ENCODE measurements around the gene RENBP.

The RENBP gene

DNA sequence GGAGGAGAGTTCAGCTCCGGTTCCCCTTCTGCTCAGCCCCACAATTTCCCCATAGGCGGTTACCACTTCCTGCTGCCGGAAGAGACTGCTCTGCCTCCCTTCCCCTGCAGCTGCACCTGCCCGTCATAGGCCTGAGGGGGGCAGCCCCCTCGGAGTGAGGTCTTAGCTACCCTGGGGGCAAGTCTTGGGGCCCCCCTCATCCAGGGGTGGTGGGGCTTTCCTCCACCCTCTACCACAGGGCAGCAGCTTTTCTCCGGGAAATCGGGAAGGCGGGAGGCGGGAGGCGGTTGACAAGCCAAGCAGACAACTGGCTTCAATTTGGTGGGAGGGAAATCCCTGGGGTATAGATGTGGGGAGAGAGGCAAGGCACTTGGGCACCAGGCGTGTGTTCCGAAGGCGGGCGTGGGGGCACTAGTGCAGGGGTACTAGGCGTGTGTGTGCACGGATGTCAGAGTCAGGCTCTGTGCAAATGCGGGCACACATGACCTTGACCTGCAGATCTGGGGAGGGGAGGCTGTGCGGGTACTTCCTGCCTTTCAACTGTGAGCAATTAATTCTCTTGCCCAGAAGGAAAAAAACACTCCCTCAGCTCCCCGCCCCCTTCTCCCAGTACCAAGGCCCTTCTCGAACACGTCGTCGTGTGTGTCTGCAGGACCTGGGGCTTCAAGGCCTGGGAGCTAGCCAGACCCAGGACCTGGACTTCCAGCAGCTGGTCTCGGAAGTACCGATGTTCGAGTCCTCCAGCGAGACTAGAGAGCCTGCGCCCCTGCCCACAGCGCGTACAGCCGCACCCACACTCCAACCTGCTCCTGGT is 17.4 kb downstream of the RENBP start (continued):
- TF ChIP-seq, protein P1, sequence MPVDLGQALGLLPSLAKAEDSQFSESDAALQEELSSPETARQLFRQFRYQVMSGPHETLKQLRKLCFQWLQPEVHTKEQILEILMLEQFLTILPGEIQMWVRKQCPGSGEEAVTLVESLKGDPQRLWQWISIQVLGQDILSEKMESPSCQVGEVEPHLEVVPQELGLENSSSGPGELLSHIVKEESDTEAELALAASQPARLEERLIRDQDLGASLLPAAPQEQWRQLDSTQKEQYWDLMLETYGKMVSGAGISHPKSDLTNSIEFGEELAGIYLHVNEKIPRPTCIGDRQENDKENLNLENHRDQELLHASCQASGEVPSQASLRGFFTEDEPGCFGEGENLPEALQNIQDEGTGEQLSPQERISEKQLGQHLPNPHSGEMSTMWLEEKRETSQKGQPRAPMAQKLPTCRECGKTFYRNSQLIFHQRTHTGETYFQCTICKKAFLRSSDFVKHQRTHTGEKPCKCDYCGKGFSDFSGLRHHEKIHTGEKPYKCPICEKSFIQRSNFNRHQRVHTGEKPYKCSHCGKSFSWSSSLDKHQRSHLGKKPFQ (tag by site-specific recombination; IDR thresholded peaks at IDR 0.05): no peak
- TF ChIP-seq SCRT1 (tag by site-specific recombination; IDR thresholded peaks at IDR 0.05; ENCODE audit: borderline replicate concordance) (no peak), ZBTB8A (tag by site-specific recombination; IDR thresholded peaks at IDR 0.05) (no peak), GLI4 (tag by site-specific recombination; IDR thresholded peaks at IDR 0.05) (no peak), ZNF211 (tag by site-specific recombination; IDR thresholded peaks at IDR 0.05; ENCODE audit: low read depth) (no peak), ZNF529 (tag by site-specific recombination; IDR thresholded peaks at IDR 0.05; ENCODE audit: insufficient replicate concordance) (no peak), GLIS1 (tag by site-specific recombination; IDR thresholded peaks at IDR 0.05) (peak; percentile 91), ZNF785 (tag by site-specific recombination; IDR thresholded peaks at IDR 0.05) (no peak)
- TF ChIP-seq, protein P2, sequence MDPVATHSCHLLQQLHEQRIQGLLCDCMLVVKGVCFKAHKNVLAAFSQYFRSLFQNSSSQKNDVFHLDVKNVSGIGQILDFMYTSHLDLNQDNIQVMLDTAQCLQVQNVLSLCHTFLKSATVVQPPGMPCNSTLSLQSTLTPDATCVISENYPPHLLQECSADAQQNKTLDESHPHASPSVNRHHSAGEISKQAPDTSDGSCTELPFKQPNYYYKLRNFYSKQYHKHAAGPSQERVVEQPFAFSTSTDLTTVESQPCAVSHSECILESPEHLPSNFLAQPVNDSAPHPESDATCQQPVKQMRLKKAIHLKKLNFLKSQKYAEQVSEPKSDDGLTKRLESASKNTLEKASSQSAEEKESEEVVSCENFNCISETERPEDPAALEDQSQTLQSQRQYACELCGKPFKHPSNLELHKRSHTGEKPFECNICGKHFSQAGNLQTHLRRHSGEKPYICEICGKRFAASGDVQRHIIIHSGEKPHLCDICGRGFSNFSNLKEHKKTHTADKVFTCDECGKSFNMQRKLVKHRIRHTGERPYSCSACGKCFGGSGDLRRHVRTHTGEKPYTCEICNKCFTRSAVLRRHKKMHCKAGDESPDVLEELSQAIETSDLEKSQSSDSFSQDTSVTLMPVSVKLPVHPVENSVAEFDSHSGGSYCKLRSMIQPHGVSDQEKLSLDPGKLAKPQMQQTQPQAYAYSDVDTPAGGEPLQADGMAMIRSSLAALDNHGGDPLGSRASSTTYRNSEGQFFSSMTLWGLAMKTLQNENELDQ (tag by site-specific recombination; IDR thresholded peaks at IDR 0.05; ENCODE audit: low read depth): no peak

DNA sequence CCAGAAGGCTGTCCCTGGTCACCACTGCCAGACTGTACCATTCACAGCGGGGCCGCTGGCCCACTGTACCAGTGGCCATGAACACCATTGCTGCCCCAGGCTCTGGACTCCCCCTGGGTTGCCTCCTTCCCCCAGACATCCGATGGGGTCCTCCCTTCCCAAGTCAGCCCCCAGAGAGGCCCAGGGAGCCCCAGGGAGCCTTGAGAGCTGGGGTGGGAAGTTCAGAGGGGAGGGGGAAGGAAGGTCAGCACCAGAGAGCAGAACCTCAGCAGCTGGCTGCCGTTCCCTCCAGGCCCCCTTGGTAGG is 17.9 kb downstream of the RENBP start:
- Histone ChIP-seq H3K27ac (ENCODE audit: extremely low read depth, low read depth, low read length) (no peak overlapping the region), H3K9me3 (ENCODE audit: control insufficient read depth, insufficient read depth, low read depth, low read length) (no peaks in the 10 kb centered on the region), H3K4me1 (ENCODE audit: control insufficient read depth, insufficient read depth, low read length) (peaks cover 10% of the 10 kb centered on the region), H3K4me3 (ENCODE audit: low read depth, low read length) (no peak overlapping the region), H3K36me3 (ENCODE audit: control insufficient read depth in 2 of 2, insufficient read depth in 1 of 2, low read length in 2 of 2) (peaks cover 3 to 26% of the 10 kb centered on the region in 2 experiments)
- POLR2A ChIA-PET: interaction anchor here (0.6 to 4.2 kb wide), 5 partner anchors 13 to 124 kb away, joined by 5 to 67 read pairs (median 29); partner anchors contain the start of genes HCFC1, RENBP and TMEM187
- CTCF ChIA-PET: interaction anchor here (0.9 to 14.7 kb wide), 3 partner anchors 15 to 259 kb away, joined by 3 to 267 read pairs (median 4); partner anchors contain the start of gene RENBP
- TF ChIP-seq, protein P3, sequence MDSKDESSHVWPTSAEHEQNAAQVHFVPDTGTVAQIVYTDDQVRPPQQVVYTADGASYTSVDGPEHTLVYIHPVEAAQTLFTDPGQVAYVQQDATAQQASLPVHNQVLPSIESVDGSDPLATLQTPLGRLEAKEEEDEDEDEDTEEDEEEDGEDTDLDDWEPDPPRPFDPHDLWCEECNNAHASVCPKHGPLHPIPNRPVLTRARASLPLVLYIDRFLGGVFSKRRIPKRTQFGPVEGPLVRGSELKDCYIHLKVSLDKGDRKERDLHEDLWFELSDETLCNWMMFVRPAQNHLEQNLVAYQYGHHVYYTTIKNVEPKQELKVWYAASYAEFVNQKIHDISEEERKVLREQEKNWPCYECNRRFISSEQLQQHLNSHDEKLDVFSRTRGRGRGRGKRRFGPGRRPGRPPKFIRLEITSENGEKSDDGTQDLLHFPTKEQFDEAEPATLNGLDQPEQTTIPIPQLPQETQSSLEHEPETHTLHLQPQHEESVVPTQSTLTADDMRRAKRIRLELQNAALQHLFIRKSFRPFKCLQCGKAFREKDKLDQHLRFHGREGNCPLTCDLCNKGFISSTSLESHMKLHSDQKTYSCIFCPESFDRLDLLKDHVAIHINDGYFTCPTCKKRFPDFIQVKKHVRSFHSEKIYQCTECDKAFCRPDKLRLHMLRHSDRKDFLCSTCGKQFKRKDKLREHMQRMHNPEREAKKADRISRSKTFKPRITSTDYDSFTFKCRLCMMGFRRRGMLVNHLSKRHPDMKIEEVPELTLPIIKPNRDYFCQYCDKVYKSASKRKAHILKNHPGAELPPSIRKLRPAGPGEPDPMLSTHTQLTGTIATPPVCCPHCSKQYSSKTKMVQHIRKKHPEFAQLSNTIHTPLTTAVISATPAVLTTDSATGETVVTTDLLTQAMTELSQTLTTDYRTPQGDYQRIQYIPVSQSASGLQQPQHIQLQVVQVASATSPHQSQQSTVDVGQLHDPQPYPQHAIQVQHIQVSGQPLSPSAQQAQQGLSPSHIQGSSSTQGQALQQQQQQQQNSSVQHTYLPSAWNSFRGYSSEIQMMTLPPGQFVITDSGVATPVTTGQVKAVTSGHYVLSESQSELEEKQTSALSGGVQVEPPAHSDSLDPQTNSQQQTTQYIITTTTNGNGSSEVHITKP (tag by site-specific recombination; IDR thresholded peaks at IDR 0.05): peak; percentile 54
- TF ChIP-seq BCL11A (tag by site-specific recombination; IDR thresholded peaks at IDR 0.05; ENCODE audit: low read depth): no peak

DNA sequence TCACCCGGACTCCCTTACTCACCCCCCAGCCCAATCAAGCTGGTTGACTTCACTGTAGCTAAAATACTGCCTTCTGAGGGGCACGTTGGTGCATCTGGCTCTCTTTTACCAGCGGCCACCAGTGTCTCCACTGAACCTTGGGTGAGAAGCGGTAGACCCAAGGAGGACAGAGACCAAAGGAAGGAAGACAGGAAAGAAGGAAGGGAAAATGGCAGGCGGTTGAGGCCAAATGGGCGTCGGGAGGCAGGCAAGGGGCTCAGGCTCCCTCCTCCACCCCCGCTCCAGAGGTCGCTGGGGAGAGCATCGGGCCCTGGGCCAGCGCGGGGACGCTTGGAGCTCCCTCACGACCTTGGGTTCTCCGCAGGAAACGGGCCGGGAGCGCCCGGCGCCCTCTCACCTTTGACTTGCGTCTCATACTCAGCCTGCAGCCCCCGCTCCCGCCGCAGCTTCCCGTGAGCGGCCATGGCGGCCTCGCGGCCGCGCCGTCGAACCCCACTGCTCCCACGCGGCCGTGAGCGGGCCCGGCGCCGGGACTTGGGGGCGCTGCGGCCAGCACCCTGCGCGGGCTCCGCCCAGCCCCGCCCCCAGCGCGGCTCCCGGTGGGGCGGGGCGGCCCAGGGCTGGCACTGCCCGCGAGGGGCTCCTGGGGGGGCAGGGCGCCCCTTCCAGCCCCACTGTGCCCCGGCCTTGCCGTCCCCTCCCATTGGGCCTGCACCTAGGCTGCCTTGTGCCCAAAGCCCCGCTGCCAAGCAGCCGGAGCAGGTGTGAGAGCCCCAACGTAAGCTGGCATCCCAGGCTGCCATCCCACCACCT is 18.5 kb downstream of the RENBP start, which contains the start of gene ARHGAP4:
Gene ARHGAP4 (minus strand): TSS at position 526 of the 813 bp plus-strand sequence. CDS start 62 bp downstream, at position 464.
- H3K4me3 ChIP-seq (ENCODE audit: low read depth, low read length): no peak within 1 kb of the TSS
- H3K36me3 ChIP-seq (ENCODE audit: control insufficient read depth in 2 of 2, insufficient read depth in 1 of 2, low read length in 2 of 2): peaks cover 0 to 20% of the 10 kb centered on the region in 2 experiments; a peak in 2 of 3 replicates
- no peak within 1 kb of the TSS; the same call in 1 of the 2 replicates for H3K27ac ChIP-seq (ENCODE audit: extremely low read depth, low read depth, low read length)
- CTCF ChIA-PET: interaction anchor here (1.1 to 14.7 kb wide), 6 partner anchors 8 to 258 kb away, joined by 3 to 267 read pairs (median 46); partner anchors contain the start of gene RENBP
- no peaks in the 10 kb centered on the region for H3K9me3 ChIP-seq (ENCODE audit: control insufficient read depth, insufficient read depth, low read depth, low read length)
- H3K4me1 ChIP-seq (ENCODE audit: control insufficient read depth, insufficient read depth, low read length): peaks cover 10% of the 10 kb centered on the region
- POLR2A ChIA-PET: interaction anchor here (0.5 to 4.2 kb wide), 10 partner anchors 8 to 132 kb away, joined by 4 to 67 read pairs (median 6); partner anchors contain the start of genes HCFC1, IDH3G, NAA10 and SSR4
- no peak for TF ChIP-seq ZNF311 (tag by site-specific recombination; IDR thresholded peaks at IDR 0.05; ENCODE audit: borderline replicate concordance)
- TF ChIP-seq ZNF266 (tag by site-specific recombination; IDR thresholded peaks at IDR 0.05; ENCODE audit: low read depth): no peak
- TF ChIP-seq HOXC10 (CRISPR knock-in tag; IDR thresholded peaks at IDR 0.05): no peak
- TF ChIP-seq ZNF660 (tag by site-specific recombination; IDR thresholded peaks at IDR 0.05): no peak
- TF ChIP-seq, protein P4, sequence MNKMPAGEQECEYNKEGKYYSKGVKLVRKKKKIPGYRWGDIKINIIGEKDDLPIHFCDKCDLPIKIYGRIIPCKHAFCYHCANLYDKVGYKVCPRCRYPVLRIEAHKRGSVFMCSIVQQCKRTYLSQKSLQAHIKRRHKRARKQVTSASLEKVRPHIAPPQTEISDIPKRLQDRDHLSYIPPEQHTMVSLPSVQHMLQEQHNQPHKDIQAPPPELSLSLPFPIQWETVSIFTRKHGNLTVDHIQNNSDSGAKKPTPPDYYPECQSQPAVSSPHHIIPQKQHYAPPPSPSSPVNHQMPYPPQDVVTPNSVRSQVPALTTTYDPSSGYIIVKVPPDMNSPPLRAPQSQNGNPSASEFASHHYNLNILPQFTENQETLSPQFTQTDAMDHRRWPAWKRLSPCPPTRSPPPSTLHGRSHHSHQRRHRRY (tag by site-specific recombination; IDR thresholded peaks at IDR 0.05): no peak
- TF ChIP-seq, protein P5, sequence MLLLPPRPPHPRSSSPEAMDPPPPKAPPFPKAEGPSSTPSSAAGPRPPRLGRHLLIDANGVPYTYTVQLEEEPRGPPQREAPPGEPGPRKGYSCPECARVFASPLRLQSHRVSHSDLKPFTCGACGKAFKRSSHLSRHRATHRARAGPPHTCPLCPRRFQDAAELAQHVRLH (tag by site-specific recombination; IDR thresholded peaks at IDR 0.05): no peak
- TF ChIP-seq, protein P6, sequence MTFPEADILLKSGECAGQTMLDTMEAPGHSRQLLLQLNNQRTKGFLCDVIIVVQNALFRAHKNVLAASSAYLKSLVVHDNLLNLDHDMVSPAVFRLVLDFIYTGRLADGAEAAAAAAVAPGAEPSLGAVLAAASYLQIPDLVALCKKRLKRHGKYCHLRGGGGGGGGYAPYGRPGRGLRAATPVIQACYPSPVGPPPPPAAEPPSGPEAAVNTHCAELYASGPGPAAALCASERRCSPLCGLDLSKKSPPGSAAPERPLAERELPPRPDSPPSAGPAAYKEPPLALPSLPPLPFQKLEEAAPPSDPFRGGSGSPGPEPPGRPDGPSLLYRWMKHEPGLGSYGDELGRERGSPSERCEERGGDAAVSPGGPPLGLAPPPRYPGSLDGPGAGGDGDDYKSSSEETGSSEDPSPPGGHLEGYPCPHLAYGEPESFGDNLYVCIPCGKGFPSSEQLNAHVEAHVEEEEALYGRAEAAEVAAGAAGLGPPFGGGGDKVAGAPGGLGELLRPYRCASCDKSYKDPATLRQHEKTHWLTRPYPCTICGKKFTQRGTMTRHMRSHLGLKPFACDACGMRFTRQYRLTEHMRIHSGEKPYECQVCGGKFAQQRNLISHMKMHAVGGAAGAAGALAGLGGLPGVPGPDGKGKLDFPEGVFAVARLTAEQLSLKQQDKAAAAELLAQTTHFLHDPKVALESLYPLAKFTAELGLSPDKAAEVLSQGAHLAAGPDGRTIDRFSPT (tag by site-specific recombination; IDR thresholded peaks at IDR 0.05): no peak
